K562 (cell line): Measurements from ENCODE around the gene LCMT2. TPM values are rescaled to one million over a fixed set of nuclear protein-coding genes. Genes with fewer than 3 reads are reported as not detected.

Experiments
- ATAC-seq: fragments of 200-7000 bp; cut with Tn5 transposase; 3 replicates; pipeline ENCODE4 v1.9.1; 2020; ENCODE audit warnings: moderate library complexity
- Bru-seq: library from RNA; stranded (reverse); fragments of 400-500 nt; gene quantifications from one replicate; lab custom pipeline; 2021; lab: Mats Ljungman, UMichigan
- BruChase-seq, 2 experiments: library from RNA; stranded (reverse); fragments of 400-500 nt; gene quantifications; one replicate each; lab custom pipeline; 2021; lab: Mats Ljungman, UMichigan
- BruUV-seq: library from RNA; stranded (reverse); fragments of 400-500 nt; replicated peaks from 2 replicates; lab custom pipeline; 2021; lab: Mats Ljungman, UMichigan
- CTCF ChIA-PET: fragments of 300-600 bp; formaldehyde crosslinking; extraction: SDS; loops from one replicate; lab custom pipeline; 2021; ENCODE audit warnings: low intra/inter-chr PET ratio; lab: Yijun Ruan, JAX
- POLR2A ChIA-PET: fragments of 300-600, 350-650 bp; sonication (Branson Sonifier 250); formaldehyde crosslinking; extraction: SDS; loops from one replicate; lab custom pipeline; 2021; ENCODE audit warnings: antibody characterized with exemption, inconsistent platforms; lab: Yijun Ruan, JAX
- DNase-seq, 4 experiments: peaks; one replicate each; pipeline versions ENCODE4 v3.0.0 to v3.0.0-alpha.2; 2011 to 2018; ENCODE audit warnings: low spot score in 3 of 4, mixed read lengths in 3 of 4; ENCODE audit errors: extremely low read depth in 1 of 4
- FAIRE-seq: peaks from 2 replicates; lab custom pipeline; 2011; peaks lifted over from hg19 to GRCh38; lab: Jason Lieb, UNC
- H2AFZ ChIP-seq: 2 replicates; pipeline ENCODE4 v1.6.0; 2011; ENCODE audit warnings: low read depth, low read length, control low read depth, inconsistent platforms
- H3K27ac ChIP-seq: fragments of 200-600 bp; 3 replicates; pipeline ENCODE4 v1.8.0; 2011; ENCODE audit warnings: low read depth, mild to moderate bottlenecking, control low read depth, inconsistent platforms, low read length, moderate library complexity, mixed read lengths; ENCODE audit errors: extremely low read depth
- H3K27me3 ChIP-seq, 2 experiments: fragments of 300-600 bp in 1 of 2; 2 replicates in 1 of 2; 3 replicates in 1 of 2; pipeline versions ENCODE4 v1.6.0 to v1.8.0; 2011; ENCODE audit warnings: inconsistent platforms in 2 of 2, low read length in 2 of 2, mild to moderate bottlenecking in 1 of 2, mixed read lengths in 1 of 2, moderate library complexity in 1 of 2; ENCODE audit not compliant: control insufficient read depth in 2 of 2, insufficient read depth in 2 of 2
- H3K36me3 ChIP-seq: fragments of 300-600 bp; 3 replicates; pipeline ENCODE4 v1.8.0; 2011; ENCODE audit warnings: mild to moderate bottlenecking, low read length, inconsistent platforms; ENCODE audit not compliant: control insufficient read depth, insufficient read depth
- H3K4me1 ChIP-seq, 2 experiments: fragments of 200-600 bp in 1 of 2; replicated peaks in 1 of 2; 2 replicates in 1 of 2; 3 replicates in 1 of 2; pipeline versions ENCODE4 v1.5.1 to v1.8.0; 2011; ENCODE audit warnings: inconsistent platforms in 2 of 2, low read length in 2 of 2, mild to moderate bottlenecking in 1 of 2, mixed read lengths in 1 of 2, moderate library complexity in 1 of 2; ENCODE audit not compliant: control insufficient read depth in 2 of 2, insufficient read depth in 2 of 2
- H3K4me2 ChIP-seq: 2 replicates; pipeline ENCODE4 v1.6.1; 2011; ENCODE audit warnings: low read length, control low read depth, inconsistent platforms, mixed read lengths; ENCODE audit not compliant: insufficient read depth
- H3K4me3 ChIP-seq: fragments of 200-600 bp; sonication (generic), shearing (Covaris generic); 2 replicates; pipeline ENCODE4 v1.5.1; 2016; ENCODE audit warnings: control low read depth, inconsistent platforms
- H3K79me2 ChIP-seq: fragments of 200-600 bp; 3 replicates; pipeline ENCODE4 v1.8.0; 2011; ENCODE audit warnings: low read length, inconsistent platforms; ENCODE audit not compliant: control insufficient read depth, insufficient read depth
- H3K9ac ChIP-seq, 2 experiments: 2 replicates each; pipeline versions ENCODE4 v1.6.0 to v1.6.1; 2011; ENCODE audit warnings: low read depth in 2 of 2, low read length in 2 of 2, control low read depth in 1 of 2, inconsistent platforms in 1 of 2, mild to moderate bottlenecking in 1 of 2, mixed read lengths in 1 of 2; ENCODE audit not compliant: insufficient read depth in 1 of 2
- H3K9me1 ChIP-seq: one replicate; pipeline ENCODE4 v1.6.0; 2011; ENCODE audit warnings: inconsistent platforms, mild to moderate bottlenecking, low read length, moderate library complexity; ENCODE audit not compliant: control insufficient read depth, insufficient read depth
- H3K9me3 ChIP-seq: replicated peaks from 2 replicates; pipeline ENCODE4 v1.5.1; 2011; ENCODE audit warnings: low read depth, low read length, inconsistent platforms; ENCODE audit not compliant: control insufficient read depth, insufficient read depth
- H4K20me1 ChIP-seq: replicated peaks from 2 replicates; pipeline ENCODE4 v1.6.1; 2011; ENCODE audit warnings: low read length, inconsistent platforms, mixed read lengths; ENCODE audit not compliant: control insufficient read depth, insufficient read depth
- BDP1 ChIP-seq: IDR thresholded peaks from 3 replicates; pipeline ENCODE4 v1.6.1; 2011; ENCODE audit not compliant: insufficient read length, insufficient read depth
- BRD4 ChIP-seq: fragments of 200-600 bp; sonication (generic); IDR thresholded peaks from 2 replicates; pipeline ENCODE4 v1.6.1; 2017; ENCODE audit warnings: inconsistent platforms
- ELK3 ChIP-seq: fragments of 450-650 bp; formaldehyde crosslinking; IDR thresholded peaks from 2 replicates; pipeline ENCODE4 v1.4.0; 2020; ENCODE audit warnings: mild to moderate bottlenecking
- FOXK2 ChIP-seq, 2 experiments: fragments of 450-650 bp; IDR thresholded peaks in 1 of 2; conservative IDR thresholded peaks in 1 of 2; 2 replicates each; pipeline ENCODE4 v1.6.1; 2016; ENCODE audit warnings: low read depth in 2 of 2, mild to moderate bottlenecking in 1 of 2
- MYNN ChIP-seq, 2 experiments: sonication (generic); formaldehyde crosslinking in 1 of 2; IDR thresholded peaks; 2 replicates each; pipeline versions ENCODE4 v1.5.0 to v1.6.1; 2016 to 2020; ENCODE audit warnings: antibody characterized with exemption in 1 of 2, missing genetic modification reagents in 1 of 2
- NR2F6 ChIP-seq: fragments of 450-650 bp; formaldehyde crosslinking; IDR thresholded peaks from 2 replicates; pipeline ENCODE4 v1.4.0; 2020; ENCODE audit warnings: mild to moderate bottlenecking
- PKNOX1 ChIP-seq: fragments of 450-650 bp; IDR thresholded peaks from 2 replicates; pipeline ENCODE4 v1.6.1; 2016
- RFX7 ChIP-seq: fragments of 250-450 bp; sonication (Bioruptor Pico); IDR thresholded peaks from 2 replicates; pipeline ENCODE4 v1.5.1; 2021; ENCODE audit warnings: mild to moderate bottlenecking
- SMAD4 ChIP-seq: fragments of 250-450 bp; sonication (Bioruptor Pico); conservative IDR thresholded peaks from 2 replicates; pipeline ENCODE4 v1.8.0; 2021; ENCODE audit warnings: inconsistent platforms, mild to moderate bottlenecking, moderate library complexity
- ZFP36 ChIP-seq: fragments of 150-350 bp; IDR thresholded peaks from 2 replicates; pipeline ENCODE4 v1.6.1; 2018; ENCODE audit warnings: low read length, low read depth; ENCODE audit not compliant: partially characterized antibody
- ZKSCAN3 ChIP-seq: fragments of 250-450 bp; sonication (Bioruptor Pico); IDR thresholded peaks from 2 replicates; pipeline ENCODE4 v1.4.0; 2020
- WGBS: fragments of 100-300 bp; shearing (Covaris generic); methylation state at CpG from one replicate; pipeline ENCODE4 v1.1.6; 2016; ENCODE audit warnings: low coverage, mixed read lengths; ENCODE audit not compliant: insufficient coverage; ENCODE audit errors: missing lambda C conversion rate; 5-methylcytosine and 5-hydroxymethylcytosine counted together
- in situ Hi-C: fragments of 300-500 bp; cut with MboI; formaldehyde crosslinking; loops from 4 replicates; pipeline ENCODE4 v1.15.0; 2018; ENCODE audit warnings: inconsistent platforms, mixed read lengths
- intact Hi-C: fragments of 100-400 bp; cut with micrococcal nuclease; formaldehyde crosslinking; loops from 2 replicates; pipeline ENCODE4 v1.14.2; 2022
- long read RNA-seq, 3 experiments: library from polyadenylated mRNA in 2 of 3; library from RNA in 1 of 3; unstranded in 2 of 3; stranded (forward) in 1 of 3; transcript quantifications; one replicate each; pipeline ENCODE4 v2.0.0, GENCODE V29; 2019 to 2022
- polyA minus RNA-seq, 3 experiments: library from RNA; depleted of rRNA, polyadenylated mRNA; stranded (reverse); fragments of >200 nt; gene quantifications; 2 replicates each; pipeline ENCODE4 v1.2.3, GENCODE V29; 2011
- polyA plus RNA-seq, 8 experiments: library from polyadenylated mRNA; depleted of rRNA in 4 of 8; stranded (reverse) in 5 of 8; unstranded in 3 of 8; fragments of >200 nt; fragmentation: Nextera tagmentation in 2 of 8; fragmentation: Illumina TruSeq in 1 of 8; extraction: Ambion mirVana in 2 of 8; extraction: Trizol in 1 of 8; gene quantifications; 2 replicates each; pipeline versions ENCODE4 v1.2.1 to v1.2.3, GENCODE V29; 2011 to 2014; ENCODE audit warnings: inconsistent platforms in 1 of 8, missing spikeins in 1 of 8
- total RNA-seq, 7 experiments: library from RNA; depleted of rRNA in 6 of 7; stranded (reverse); fragments of >200 nt in 6 of 7; fragmentation: Illumina TruSeq in 2 of 7; extraction: Trizol in 2 of 7; gene quantifications; 2 replicates each; pipeline versions ENCODE4 v1.2.1 to v1.2.3, GENCODE V29; 2011 to 2021; ENCODE audit warnings: low replicate concordance in 1 of 7
- TF ChIP-seq, protein P1 (sequence below): fragments of 250-450 bp; sonication (Bioruptor Pico); IDR thresholded peaks from 2 replicates; pipeline ENCODE4 v1.4.0; 2020; ENCODE audit warnings: mild to moderate bottlenecking, moderate library complexity

LCMT2 gene
- total RNA-seq (2011; cell fraction: chromatin; rRNA removed; ENCODE audit: low replicate concordance): 25.3 and 38.0 TPM in 2 replicates
- total RNA-seq (2011; cell fraction: nucleolus; rRNA removed): 27.9 and 30.5 TPM in 2 replicates
- total RNA-seq (2011; cell fraction: nucleoplasm; rRNA removed): 25.0 and 31.9 TPM in 2 replicates
- total RNA-seq (2014; rRNA removed) (7.8 and 11.8 TPM in 2 replicates), total RNA-seq (2014; rRNA removed; fragmentation: Illumina TruSeq; extraction: Trizol) (16.5 and 18.6 TPM in 2 replicates), total RNA-seq (2015; rRNA removed; fragmentation: Illumina TruSeq; extraction: Trizol) (19.6 and 21.8 TPM in 2 replicates), total RNA-seq (2021) (15.2 and 16.0 TPM in 2 replicates), polyA plus RNA-seq (2011; rRNA removed) (14.9 and 22.3 TPM in 2 replicates), polyA plus RNA-seq (2014; fragmentation: Illumina TruSeq; extraction: Trizol) (15.3 and 18.2 TPM in 2 replicates), polyA plus RNA-seq (2014; fragmentation: Nextera tagmentation; extraction: Ambion mirVana) (1 to 10 TPM; 2.5 to 2.9 TPM), polyA plus RNA-seq (2014; rRNA removed) (12.7 and 14.2 TPM in 2 replicates), polyA minus RNA-seq (2011; rRNA and poly(A)+ RNA removed) (36.0 and 43.0 TPM in 2 replicates), Bru-seq, nascent RNA (percentile 85 among the genes with signal in this experiment), BruChase-seq, experiment 1, labeled RNA remaining after a 2-hour chase (percentile 63 among the genes with signal in this experiment), BruChase-seq, experiment 2, labeled RNA remaining after a 6-hour chase (percentile 62 among the genes with signal in this experiment)
- polyA plus RNA-seq (2011; cell fraction: cytosol; rRNA removed): 10.0 and 10.4 TPM in 2 replicates
- polyA plus RNA-seq (2011; cell fraction: nucleus; rRNA removed): 10.6 and 12.0 TPM in 2 replicates
- 8.2 and 11.1 TPM in 2 replicates for polyA plus RNA-seq (2012)
- polyA minus RNA-seq (2011; cell fraction: cytosol; rRNA and poly(A)+ RNA removed): 8.3 and 13.5 TPM in 2 replicates
- 18.3 and 36.4 TPM in 2 replicates for polyA minus RNA-seq (2011; cell fraction: nucleus; rRNA and poly(A)+ RNA removed)
- long read RNA-seq, experiment 1, full-length matches to known transcripts: 39 of 39 reads
- long read RNA-seq, experiment 1, partial matches to known transcripts: 0 of 39 reads
- long read RNA-seq, experiment 1, other reads (novel, unspliced or antisense): 0 of 39 reads
- long read RNA-seq, experiment 2, full-length matches to known transcripts: 24 of 24 reads
- long read RNA-seq, experiment 2, partial matches to known transcripts: 0 of 24 reads
- long read RNA-seq, experiment 2, other reads (novel, unspliced or antisense): 0 of 24 reads
- long read RNA-seq, experiment 3, full-length matches to known transcripts: 10 of 10 reads
- long read RNA-seq, experiment 3, partial matches to known transcripts: 0 of 10 reads
- long read RNA-seq, experiment 3, other reads (novel, unspliced or antisense): 0 of 10 reads

GRCh38 chr15:43329960-43330779, at the start of gene LCMT2:
LCMT2 (minus strand) TSS chr15:43330573; CDS start chr15:43330489, 84 bp downstream.
- intact Hi-C loops: loop anchor here (1.0 kb wide), 1 partner anchor 41 kb away; the partner anchor contains the start of genes TUBGCP4 and ZSCAN29
- Histone ChIP-seq H3K4me1 (peaks cover 14 to 15% of the 10 kb centered on the region in 2 experiments; a peak in 4 of 5 replicates), H3K9me1 (no peaks in the 10 kb centered on the region), H3K36me3 (peaks cover 34% of the 10 kb centered on the region), H3K27me3 (no peaks in the 10 kb centered on the region), H2AFZ (peak within 1 kb of the TSS; percentile 97), H3K79me2 (peaks cover 40% of the 10 kb centered on the region), H3K4me3 (peak within 1 kb of the TSS; percentile 60), H3K4me2 (peak within 1 kb of the TSS; percentile 97), H4K20me1 (no peaks in the 10 kb centered on the region; the same call in 1 of the 2 replicates), H3K9me3 (no peaks in the 10 kb centered on the region), H3K27ac (peak within 1 kb of the TSS; percentile 96), H3K9ac (peak within 1 kb of the TSS; percentile 86 to 99)
- BruUV-seq: TSS peak; percentile 57
- CTCF ChIA-PET: no interaction called here
- WGBS: under 1% methylated on average over 64 of the region's 86 CpGs
- peak; percentile 91 to 97 (median 94) for DNase-seq
- ATAC-seq: peak; percentile 94
- FAIRE-seq: peak; percentile 97
- POLR2A ChIA-PET: interaction anchor here (0.6 to 1.8 kb wide), 7 partner anchors 14 to 100 kb away, joined by 3 to 6 read pairs (median 3); no protein-coding TSS in a partner anchor
- in situ Hi-C loops: no loop called here
- peak; percentile 36; the same call in 1 of the 2 replicates for TF ChIP-seq BRD4
- peak; percentile 68 for TF ChIP-seq PKNOX1
- no peak for TF ChIP-seq RFX7 (CRISPR knock-in tag)
- TF ChIP-seq NR2F6 (CRISPR knock-in tag): no peak
- no peak for TF ChIP-seq ELK3 (CRISPR knock-in tag)
- TF ChIP-seq, protein P1, sequence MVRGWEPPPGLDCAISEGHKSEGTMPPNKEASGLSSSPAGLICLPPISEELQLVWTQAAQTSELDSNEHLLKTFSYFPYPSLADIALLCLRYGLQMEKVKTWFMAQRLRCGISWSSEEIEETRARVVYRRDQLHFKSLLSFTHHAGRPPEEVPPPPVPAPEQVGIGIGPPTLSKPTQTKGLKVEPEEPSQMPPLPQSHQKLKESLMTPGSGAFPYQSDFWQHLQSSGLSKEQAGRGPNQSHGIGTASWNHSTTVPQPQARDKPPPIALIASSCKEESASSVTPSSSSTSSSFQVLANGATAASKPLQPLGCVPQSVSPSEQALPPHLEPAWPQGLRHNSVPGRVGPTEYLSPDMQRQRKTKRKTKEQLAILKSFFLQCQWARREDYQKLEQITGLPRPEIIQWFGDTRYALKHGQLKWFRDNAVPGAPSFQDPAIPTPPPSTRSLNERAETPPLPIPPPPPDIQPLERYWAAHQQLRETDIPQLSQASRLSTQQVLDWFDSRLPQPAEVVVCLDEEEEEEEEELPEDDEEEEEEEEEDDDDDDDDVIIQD (CRISPR knock-in tag): no peak
- no peak for TF ChIP-seq MYNN (IDR thresholded peaks at IDR 0.05)
- TF ChIP-seq MYNN (CRISPR knock-in tag; IDR thresholded peaks at IDR 0.05): no peak
- TF ChIP-seq BDP1: no peak
- TF ChIP-seq ZKSCAN3 (CRISPR knock-in tag): no peak
- peak; percentile 50; the same call in 1 of the 2 replicates for TF ChIP-seq SMAD4 (CRISPR knock-in tag)
- TF ChIP-seq ZFP36: no peak
- peak; percentile 45 to 47; a peak in 3 of 4 replicates for TF ChIP-seq FOXK2 (conservative IDR thresholded peaks at IDR 0.05 in 1 of 2, IDR thresholded peaks at IDR 0.05 in 1 of 2; ENCODE audit: low read depth in 2 of 2)
